ENCODE measurements around the gene ADGRL2. TPM values are rescaled to one million over a fixed set of nuclear protein-coding genes. Genes with fewer than 3 reads are reported as not detected.
A peak's percentile ranks its signal among the peaks of the same experiment; 100 is the strongest.

ADGRL2 gene
- total RNA-seq, 1 donor from 2014 or later, result 126 TPM

DNA sequence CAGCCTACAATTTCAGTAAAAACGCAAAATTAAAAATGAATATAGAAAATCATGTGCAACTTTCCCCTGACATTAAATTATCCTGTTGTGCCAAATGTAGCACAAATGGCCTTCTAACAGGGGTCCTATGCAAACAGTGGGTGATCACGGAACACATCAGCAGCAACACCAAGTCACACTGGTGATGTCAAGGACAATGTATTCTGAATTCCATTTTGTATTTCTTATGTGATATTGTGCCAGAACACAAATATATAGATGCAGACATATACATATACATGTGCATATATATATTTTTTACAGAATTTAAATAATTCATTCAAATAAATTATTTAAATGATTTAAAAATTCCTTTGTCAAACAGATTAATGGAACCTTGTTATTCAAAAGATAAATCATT, 8.6 kb upstream of the ADGRL2 start:
- Histone ChIP-seq H3K9me3 (ENCODE audit: insufficient read depth, low read depth, low read length) (no peaks in the 10 kb centered on the region), H3K9ac (ENCODE audit: low read length) (no peak overlapping the region), H3K4me2 (ENCODE audit: low read length) (no peak overlapping the region), H3K4me3 (ENCODE audit: insufficient read depth, low read depth, low read length) (no peak overlapping the region), H4K20me1 (ENCODE audit: insufficient read depth, low read length) (no peaks in the 10 kb centered on the region), H3K27ac (ENCODE audit: low read depth, low read length) (no peak overlapping the region), H3K36me3 (ENCODE audit: insufficient read depth, low read length) (no peaks in the 10 kb centered on the region), H3K79me2 (ENCODE audit: insufficient read depth, low read length) (no peaks in the 10 kb centered on the region), H3K4me1 (ENCODE audit: insufficient read depth, low read length) (no peaks in the 10 kb centered on the region), H3K27me3 (ENCODE audit: insufficient read depth, low read length) (no peaks in the 10 kb centered on the region), H2AFZ (ENCODE audit: low read depth, low read length) (no peak overlapping the region)
- FAIRE-seq (no peak), DNase-seq (ENCODE audit: low read depth) (no peak)
- no peak overlapping the region for H3K4me3 Mint-ChIP-seq (ENCODE audit: unreplicated experiment)
- H3K9me3 Mint-ChIP-seq (ENCODE audit: unreplicated experiment), result no peaks in the 10 kb centered on the region
- no peak for TF ChIP-seq EZH2 (IDR thresholded peaks at IDR 0.05; ENCODE audit: insufficient read depth, low read length)
- TF ChIP-seq, protein P1, sequence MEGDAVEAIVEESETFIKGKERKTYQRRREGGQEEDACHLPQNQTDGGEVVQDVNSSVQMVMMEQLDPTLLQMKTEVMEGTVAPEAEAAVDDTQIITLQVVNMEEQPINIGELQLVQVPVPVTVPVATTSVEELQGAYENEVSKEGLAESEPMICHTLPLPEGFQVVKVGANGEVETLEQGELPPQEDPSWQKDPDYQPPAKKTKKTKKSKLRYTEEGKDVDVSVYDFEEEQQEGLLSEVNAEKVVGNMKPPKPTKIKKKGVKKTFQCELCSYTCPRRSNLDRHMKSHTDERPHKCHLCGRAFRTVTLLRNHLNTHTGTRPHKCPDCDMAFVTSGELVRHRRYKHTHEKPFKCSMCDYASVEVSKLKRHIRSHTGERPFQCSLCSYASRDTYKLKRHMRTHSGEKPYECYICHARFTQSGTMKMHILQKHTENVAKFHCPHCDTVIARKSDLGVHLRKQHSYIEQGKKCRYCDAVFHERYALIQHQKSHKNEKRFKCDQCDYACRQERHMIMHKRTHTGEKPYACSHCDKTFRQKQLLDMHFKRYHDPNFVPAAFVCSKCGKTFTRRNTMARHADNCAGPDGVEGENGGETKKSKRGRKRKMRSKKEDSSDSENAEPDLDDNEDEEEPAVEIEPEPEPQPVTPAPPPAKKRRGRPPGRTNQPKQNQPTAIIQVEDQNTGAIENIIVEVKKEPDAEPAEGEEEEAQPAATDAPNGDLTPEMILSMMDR (IDR thresholded peaks at IDR 0.05; ENCODE audit: insufficient read depth, low read depth, low read length), result no peak
- no peaks in the 10 kb centered on the region for H3K27me3 Mint-ChIP-seq (ENCODE audit: low read depth, unreplicated experiment)
- H3K36me3 Mint-ChIP-seq (ENCODE audit: low read depth, unreplicated experiment), result no peaks in the 10 kb centered on the region
- H3K27ac Mint-ChIP-seq (ENCODE audit: unreplicated experiment), result no peak overlapping the region
- no peaks in the 10 kb centered on the region for H3K4me1 Mint-ChIP-seq (ENCODE audit: low read depth, unreplicated experiment)

DNA sequence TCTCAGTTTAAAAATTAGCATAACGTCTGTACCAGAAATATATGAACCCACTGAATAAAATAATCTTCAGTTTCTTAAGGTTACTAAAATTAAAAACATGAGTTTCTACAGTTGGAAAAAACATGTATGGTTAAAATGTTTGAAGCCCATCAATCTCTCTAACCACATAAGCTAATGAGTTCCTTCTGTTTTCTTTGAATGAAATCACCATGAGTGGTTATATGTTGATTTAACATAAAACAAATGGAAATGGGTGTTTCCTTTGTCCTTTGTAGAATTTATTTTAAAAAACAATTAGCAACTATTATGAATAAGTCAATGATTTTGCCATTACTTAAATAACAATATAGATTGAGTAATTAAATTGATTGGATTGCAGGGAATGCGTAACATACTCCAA, 3.0 kb upstream of the ADGRL2 start:
- peak; percentile 56 for FAIRE-seq
- no peak overlapping the region for H3K4me3 ChIP-seq (ENCODE audit: insufficient read depth, low read depth, low read length)
- H3K27ac ChIP-seq (ENCODE audit: low read depth, low read length), result no peak overlapping the region
- Mint-ChIP-seq H3K27ac (ENCODE audit: unreplicated experiment) (no peak overlapping the region), H3K4me1 (ENCODE audit: low read depth, unreplicated experiment) (peaks cover 7% of the 10 kb centered on the region), H3K27me3 (ENCODE audit: low read depth, unreplicated experiment) (no peaks in the 10 kb centered on the region), H3K9me3 (ENCODE audit: unreplicated experiment) (no peaks in the 10 kb centered on the region), H3K36me3 (ENCODE audit: low read depth, unreplicated experiment) (no peaks in the 10 kb centered on the region), H3K4me3 (ENCODE audit: unreplicated experiment) (no peak overlapping the region)
- no peaks in the 10 kb centered on the region for H3K36me3 ChIP-seq (ENCODE audit: insufficient read depth, low read length)
- no peaks in the 10 kb centered on the region for H3K9me3 ChIP-seq (ENCODE audit: insufficient read depth, low read depth, low read length)
- DNase-seq (ENCODE audit: low read depth), result no peak
- peaks cover 5% of the 10 kb centered on the region for H3K4me1 ChIP-seq (ENCODE audit: insufficient read depth, low read length)
- TF ChIP-seq EZH2 (IDR thresholded peaks at IDR 0.05; ENCODE audit: insufficient read depth, low read length), result no peak
- TF ChIP-seq, protein P1 (IDR thresholded peaks at IDR 0.05; ENCODE audit: insufficient read depth, low read depth, low read length), result no peak
- peaks cover 6% of the 10 kb centered on the region for H3K79me2 ChIP-seq (ENCODE audit: insufficient read depth, low read length)
- H4K20me1 ChIP-seq (ENCODE audit: insufficient read depth, low read length), result no peaks in the 10 kb centered on the region
- H3K9ac ChIP-seq (ENCODE audit: low read length), result no peak overlapping the region
- H2AFZ ChIP-seq (ENCODE audit: low read depth, low read length), result no peak overlapping the region
- no peak overlapping the region for H3K4me2 ChIP-seq (ENCODE audit: low read length)
- H3K27me3 ChIP-seq (ENCODE audit: insufficient read depth, low read length), result no peaks in the 10 kb centered on the region

DNA sequence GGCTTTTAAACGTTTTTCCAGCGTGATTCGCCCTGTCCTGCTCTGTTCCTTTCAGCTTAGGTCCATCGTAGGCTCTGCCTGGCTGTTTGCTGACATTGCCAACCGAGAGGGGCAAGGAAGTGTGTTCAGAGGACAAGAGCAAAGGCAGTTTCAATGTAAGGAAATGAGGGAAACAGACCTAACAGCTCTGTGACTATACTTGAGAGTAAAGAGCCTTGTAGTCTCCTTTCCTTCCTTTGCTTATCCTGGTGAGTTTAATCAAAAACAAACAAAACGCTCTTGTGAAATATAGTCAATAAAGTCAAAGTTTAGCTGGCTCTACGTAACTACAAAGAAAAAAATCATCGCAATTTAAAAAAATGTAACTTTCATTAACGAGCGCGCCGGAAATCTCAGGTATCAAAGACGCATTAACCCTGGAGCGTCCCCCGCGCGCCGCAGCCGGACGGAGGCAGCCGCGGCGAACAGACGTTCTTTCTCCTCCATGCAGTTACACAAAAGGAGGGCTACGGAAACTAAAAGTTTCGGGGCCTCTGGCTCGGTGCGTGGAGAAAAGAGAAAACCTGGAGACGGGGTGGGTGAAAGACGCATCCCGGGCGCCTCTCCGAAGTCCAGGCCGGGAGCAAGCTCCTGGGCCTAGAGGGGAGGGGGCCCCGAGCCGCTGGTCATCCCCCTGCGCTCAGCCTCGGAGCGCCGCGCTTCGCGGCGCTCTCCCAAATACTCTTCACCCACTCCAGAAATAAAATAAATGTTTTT, 617 bp upstream of the ADGRL2 start:
- Histone ChIP-seq H3K4me3 (ENCODE audit: insufficient read depth, low read depth, low read length) (peak overlapping the region; percentile 81), H4K20me1 (ENCODE audit: insufficient read depth, low read length) (peaks cover 17% of the 10 kb centered on the region), H3K27me3 (ENCODE audit: insufficient read depth, low read length) (no peaks in the 10 kb centered on the region), H3K4me2 (ENCODE audit: low read length) (peak overlapping the region; percentile 97), H2AFZ (ENCODE audit: low read depth, low read length) (peak overlapping the region; percentile 88), H3K4me1 (ENCODE audit: insufficient read depth, low read length) (peaks cover 5% of the 10 kb centered on the region), H3K36me3 (ENCODE audit: insufficient read depth, low read length) (no peaks in the 10 kb centered on the region), H3K9me3 (ENCODE audit: insufficient read depth, low read depth, low read length) (no peaks in the 10 kb centered on the region), H3K9ac (ENCODE audit: low read length) (peak overlapping the region; percentile 84), H3K27ac (ENCODE audit: low read depth, low read length) (peak overlapping the region; percentile 4), H3K79me2 (ENCODE audit: insufficient read depth, low read length) (peaks cover 26% of the 10 kb centered on the region)
- DNase-seq (ENCODE audit: low read depth) (peak; percentile 66), FAIRE-seq (peak; percentile 29)
- no peaks in the 10 kb centered on the region for H3K9me3 Mint-ChIP-seq (ENCODE audit: unreplicated experiment)
- no peaks in the 10 kb centered on the region for H3K36me3 Mint-ChIP-seq (ENCODE audit: low read depth, unreplicated experiment)
- TF ChIP-seq, protein P1 (IDR thresholded peaks at IDR 0.05; ENCODE audit: insufficient read depth, low read depth, low read length), result no peak
- TF ChIP-seq EZH2 (IDR thresholded peaks at IDR 0.05; ENCODE audit: insufficient read depth, low read length), result no peak
- H3K4me1 Mint-ChIP-seq (ENCODE audit: low read depth, unreplicated experiment), result peaks cover 8% of the 10 kb centered on the region
- H3K4me3 Mint-ChIP-seq (ENCODE audit: unreplicated experiment), result peak overlapping the region; percentile 99
- H3K27ac Mint-ChIP-seq (ENCODE audit: unreplicated experiment), result peak overlapping the region; percentile 94
- H3K27me3 Mint-ChIP-seq (ENCODE audit: low read depth, unreplicated experiment), result no peaks in the 10 kb centered on the region

All from astrocyte (in vitro differentiated cells and primary cell).